Caco-2 (cell line): ENCODE measurements around the gene SIGLEC15. TPM values are rescaled to one million over a fixed set of nuclear protein-coding genes. Genes with fewer than 3 reads are reported as not detected.
"Not testable (repeated sequence)": the region's sequence is repeated elsewhere in the genome, so short reads cannot be mapped to it uniquely, and the experiment has no call there.

Experiments used
- BruUV-seq: library from RNA; stranded (reverse); fragments of 400-500 nt; replicated peaks from 2 replicates; lab custom pipeline; 2021; lab: Mats Ljungman, UMichigan
- CTCF ChIA-PET: fragments of 300-600 bp; sonication (Branson Sonifier 250); formaldehyde crosslinking; loops from one replicate; lab custom pipeline; 2022; ENCODE audit warnings: antibody characterized with exemption; lab: Charles Lee
- POLR2A ChIA-PET: fragments of 300-600 bp; sonication (Branson Sonifier 250); formaldehyde crosslinking; loops from one replicate; lab custom pipeline; 2022; ENCODE audit warnings: antibody characterized with exemption; lab: Charles Lee
- DNase-seq, 2 experiments: peaks; one replicate each; pipeline versions ENCODE4 v3.0.0 to v3.0.0-alpha.2; 2020 to 2022
- H3K27me3 ChIP-seq: replicated peaks from 2 replicates; pipeline ENCODE4 v1.6.0; 2011; ENCODE audit warnings: low read length; ENCODE audit not compliant: control insufficient read depth, insufficient read depth
- H3K36me3 ChIP-seq: 2 replicates; pipeline ENCODE4 v1.5.1; 2011; ENCODE audit warnings: low read length; ENCODE audit not compliant: control insufficient read depth, insufficient read depth
- H3K4me1 ChIP-seq: fragments of 250-450 bp; sonication (Bioruptor Pico); 2 replicates; pipeline ENCODE4 v1.5.1; 2020; ENCODE audit warnings: mild to moderate bottlenecking
- H3K4me3 ChIP-seq: 2 replicates; pipeline ENCODE4 v1.5.1; 2011; ENCODE audit warnings: low read depth, mild to moderate bottlenecking, control low read depth, low read length
- H3K9me3 ChIP-seq: fragments of 250-450 bp; sonication (Bioruptor Pico); 2 replicates; pipeline ENCODE4 v1.5.1; 2020; ENCODE audit warnings: mild to moderate bottlenecking, moderate library complexity
- H3K27ac Mint-ChIP-seq: one replicate; pipeline ENCODE4 v1.8.0; 2022; ENCODE audit warnings: mixed read lengths; ENCODE audit not compliant: unreplicated experiment
- H3K27me3 Mint-ChIP-seq: one replicate; pipeline ENCODE4 v1.8.0; 2022; ENCODE audit warnings: mixed read lengths; ENCODE audit not compliant: insufficient read depth, unreplicated experiment
- H3K36me3 Mint-ChIP-seq: one replicate; pipeline ENCODE4 v1.8.0; 2022; ENCODE audit warnings: mild to moderate bottlenecking, mixed read lengths; ENCODE audit not compliant: insufficient read depth, unreplicated experiment
- H3K4me1 Mint-ChIP-seq: one replicate; pipeline ENCODE4 v1.8.0; 2022; ENCODE audit warnings: low read depth, mixed read lengths; ENCODE audit not compliant: unreplicated experiment
- H3K4me3 Mint-ChIP-seq: one replicate; pipeline ENCODE4 v1.8.0; 2022; ENCODE audit warnings: mild to moderate bottlenecking, moderate library complexity, mixed read lengths; ENCODE audit not compliant: unreplicated experiment
- H3K9me3 Mint-ChIP-seq: one replicate; pipeline ENCODE4 v1.8.0; 2022; ENCODE audit warnings: mixed read lengths; ENCODE audit not compliant: unreplicated experiment
- CTCF ChIP-seq, 2 experiments: fragments of 200-600 bp in 1 of 2; IDR thresholded peaks; 1 replicate in 1 of 2; 2 replicates in 1 of 2; pipeline versions ENCODE4 v1.5.1 to v1.8.0; 2011 to 2022; ENCODE audit warnings: antibody characterized with exemption in 1 of 2, control low read depth in 1 of 2, inconsistent platforms in 1 of 2, low read depth in 1 of 2, low read length in 1 of 2, mild to moderate bottlenecking in 1 of 2, moderate library complexity in 1 of 2; ENCODE audit not compliant: insufficient read depth in 1 of 2, severe bottlenecking in 1 of 2, unreplicated experiment in 1 of 2
- intact Hi-C: fragments of 100-400 bp; cut with micrococcal nuclease; formaldehyde crosslinking; loops from one replicate; pipeline ENCODE4 v1.10.0; 2022; ENCODE audit not compliant: unreplicated experiment
- total RNA-seq: library from RNA; stranded (reverse); gene quantifications from 2 replicates; pipeline ENCODE4 v1.2.3, GENCODE V29; 2022

Gene SIGLEC15
- total RNA-seq, 1 experiment from 2014 or later, result not detected

DNA sequence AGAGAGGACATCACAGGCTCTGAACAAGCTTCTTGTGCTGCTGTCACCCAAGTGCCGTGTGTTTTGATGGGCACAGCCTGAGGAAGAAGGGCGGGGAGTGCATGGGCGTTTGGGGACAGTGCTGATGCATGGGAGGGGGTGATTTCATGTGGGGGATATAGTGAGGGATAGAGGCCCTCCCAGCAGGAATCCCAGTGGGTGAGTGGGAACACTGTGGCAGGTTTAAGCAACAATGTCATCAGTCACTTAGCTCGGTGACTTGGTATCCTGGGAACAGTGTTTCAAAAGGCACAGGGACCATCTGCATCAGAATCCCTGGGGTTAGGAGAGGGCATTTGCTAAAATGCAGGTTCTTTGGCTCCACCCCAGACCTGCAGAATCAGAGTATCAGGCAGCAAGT, 609 bp downstream of the SIGLEC15 start:
- DNase-seq, result no peak
- Mint-ChIP-seq H3K36me3 (no peaks in the 10 kb centered on the region), H3K9me3 (no peaks in the 10 kb centered on the region), H3K27me3 (no peaks in the 10 kb centered on the region), H3K27ac (no peak overlapping the region), H3K4me1 (no peaks in the 10 kb centered on the region), H3K4me3 (no peak overlapping the region)
- no peak for TF ChIP-seq CTCF (IDR thresholded peaks at IDR 0.05; ENCODE audit: insufficient read depth in 1 of 2, low read depth in 1 of 2, low read length in 1 of 2, severe bottlenecking in 1 of 2, unreplicated experiment in 1 of 2)
- no TSS peak for BruUV-seq
- H3K4me1 ChIP-seq, result peaks cover 26% of the 10 kb centered on the region
- H3K4me3 ChIP-seq, result no peak overlapping the region
- H3K36me3 ChIP-seq, result no peaks in the 10 kb centered on the region
- no peaks in the 10 kb centered on the region for H3K27me3 ChIP-seq
- H3K9me3 ChIP-seq, result no peaks in the 10 kb centered on the region
- ChIA-PET CTCF (no interaction called here), POLR2A (no interaction called here)
- intact Hi-C loops, result no loop called here

- H3K36me3 ChIP-seq, H3K27me3 Mint-ChIP-seq, H3K4me3 Mint-ChIP-seq, CTCF ChIA-PET, DNase-seq, H3K36me3 Mint-ChIP-seq, H3K9me3 ChIP-seq, H3K27ac Mint-ChIP-seq, H3K27me3 ChIP-seq, BruUV-seq, POLR2A ChIA-PET, H3K4me1 Mint-ChIP-seq, intact Hi-C loops, H3K9me3 Mint-ChIP-seq, H3K4me3 ChIP-seq: not testable (repeated sequence)
- H3K4me1 ChIP-seq, result peaks cover 26% of the 10 kb centered on the region
These were observed 1.2 kb downstream of the SIGLEC15 start for GRCh38 chr18:45826716-45827115.

DNA sequence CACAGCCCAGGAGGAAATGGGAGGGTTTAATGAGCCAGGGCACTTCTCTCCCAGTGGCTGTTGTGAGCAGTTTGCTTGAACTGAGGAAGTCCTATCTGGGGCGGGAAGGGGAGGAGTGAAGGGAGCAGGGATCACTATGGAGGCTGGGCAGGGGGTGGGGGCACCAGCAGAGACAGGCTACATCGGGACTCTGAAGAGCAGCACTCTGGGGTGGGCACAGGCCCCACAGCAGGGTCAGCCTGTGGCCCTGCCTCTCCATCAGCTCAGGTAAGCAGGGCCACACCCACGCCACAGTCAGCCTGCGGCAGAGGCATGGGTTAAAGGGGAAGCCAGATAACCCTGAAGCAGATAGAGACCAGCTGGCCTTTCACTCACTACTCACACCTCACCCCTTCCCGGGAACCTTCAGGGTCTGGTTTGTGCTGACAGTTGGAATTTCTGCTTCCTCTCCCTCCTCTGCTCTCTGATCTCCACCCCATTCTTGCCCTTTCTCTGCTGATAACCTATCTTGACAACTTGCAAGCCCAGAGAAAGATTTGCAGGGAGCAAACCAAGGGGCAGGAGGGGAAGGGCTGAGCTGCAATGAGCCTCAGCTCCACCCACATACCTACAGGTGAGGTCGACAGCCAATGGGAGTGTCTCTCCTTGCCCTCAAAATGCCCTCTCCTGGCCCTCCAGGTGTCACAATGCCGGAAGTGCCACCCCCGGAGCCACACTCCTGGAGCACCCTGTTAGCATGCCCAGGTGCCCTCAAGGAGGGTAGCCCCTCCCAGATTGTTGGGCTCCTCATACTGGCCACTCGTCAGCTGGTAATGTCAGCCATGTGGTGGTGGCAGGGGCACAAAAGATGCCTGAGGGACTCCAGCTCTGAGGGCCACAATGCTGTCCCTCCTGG, 3.7 kb downstream of the SIGLEC15 start:
- BruUV-seq, result no TSS peak
- intact Hi-C loops, result no loop called here
- H3K27me3 Mint-ChIP-seq, result no peaks in the 10 kb centered on the region
- no peaks in the 10 kb centered on the region for H3K27me3 ChIP-seq
- CTCF ChIA-PET, result interaction anchor here (0.8 kb wide), 1 partner anchor 97 kb away, joined by 3 read pairs; no protein-coding TSS in a partner anchor
- no peak for TF ChIP-seq CTCF (IDR thresholded peaks at IDR 0.05; ENCODE audit: insufficient read depth in 1 of 2, low read depth in 1 of 2, low read length in 1 of 2, severe bottlenecking in 1 of 2, unreplicated experiment in 1 of 2)
- H3K9me3 ChIP-seq, result no peaks in the 10 kb centered on the region
- no peaks in the 10 kb centered on the region for H3K9me3 Mint-ChIP-seq
- H3K36me3 Mint-ChIP-seq, result no peaks in the 10 kb centered on the region
- H3K27ac Mint-ChIP-seq, result peak overlapping the region; percentile 69
- peak overlapping the region; percentile 44 for H3K4me3 Mint-ChIP-seq
- peaks cover 30% of the 10 kb centered on the region for H3K4me1 ChIP-seq
- no peaks in the 10 kb centered on the region for H3K36me3 ChIP-seq
- no peak overlapping the region for H3K4me3 ChIP-seq
- peak; percentile 77 to 91 for DNase-seq
- peaks cover 3% of the 10 kb centered on the region for H3K4me1 Mint-ChIP-seq
- POLR2A ChIA-PET, result no interaction called here
